Measurements from ENCODE around the gene TEX10. TPM values are rescaled to one million over a fixed set of nuclear protein-coding genes. Genes with fewer than 3 reads are reported as not detected.

TEX10 gene
- total and polyA plus RNA-seq, 2 of the 4 experiments (the other 2 are of a cell fraction), result 16.2 to 43.9 TPM

- no peak overlapping the region for H3K23ac ChIP-seq (ENCODE audit: low read depth, low read length)
- H2BK120ac ChIP-seq (ENCODE audit: low read depth, low read length), result no peak overlapping the region
- H3K4me1 ChIP-seq (ENCODE audit: control insufficient read depth, insufficient read depth, low read length), result no peaks in the 10 kb centered on the region
- TF ChIP-seq RCOR1 (IDR thresholded peaks at IDR 0.05; ENCODE audit: insufficient replicate concordance, low read length) (no peak), SMC3 (IDR thresholded peaks at IDR 0.05; ENCODE audit: low read depth, low read length) (no peak), MAFK (IDR thresholded peaks at IDR 0.05; ENCODE audit: low read depth, low read length) (no peak)
- intact Hi-C loops (cut with micrococcal nuclease) (no loop called here), in situ Hi-C loops (cut with MboI; ENCODE audit: low sequenced_read_pairs) (no loop called here), dilution Hi-C loops (cut with HindIII; ENCODE audit: low sequenced_read_pairs, unreplicated experiment) (no loop called here)
- no peaks in the 10 kb centered on the region for H3K9me3 ChIP-seq (ENCODE audit: control insufficient read depth, insufficient read depth, low read length)
- no peaks in the 10 kb centered on the region for H4K20me1 ChIP-seq (ENCODE audit: insufficient read depth, low read length)
- H3K27ac ChIP-seq (ENCODE audit: insufficient read depth, low read length), result no peak overlapping the region
- DNase-seq, result no peak
- H3K9me1 ChIP-seq (ENCODE audit: insufficient read depth, low read length), result no peaks in the 10 kb centered on the region
- H3K56ac ChIP-seq (ENCODE audit: extremely low read depth, insufficient read depth, low read length), result no peak overlapping the region
- no peak overlapping the region for H3K9ac ChIP-seq (ENCODE audit: low read depth, low read length)
- BruUV-seq (replicated peaks), result no TSS peak
- WGBS, 2 experiments (ENCODE audit: extremely low coverage in 2 of 2, insufficient read length in 1 of 2), result 100% methylated on average over 1 of the region's 3 CpGs; no CpG with 5 or more reads in 1 of the 2 experiments
- no peaks in the 10 kb centered on the region; a peak in 1 of 4 replicates for H3K79me1 ChIP-seq (ENCODE audit: low read depth in 1 of 2, low read length in 2 of 2)
- no peak overlapping the region for H3K4me2 ChIP-seq (ENCODE audit: low read depth, low read length)
- no peaks in the 10 kb centered on the region for H3K27me3 ChIP-seq (ENCODE audit: control insufficient read depth, insufficient read depth, low read length)
- H3K14ac ChIP-seq (replicated peaks; ENCODE audit: low read depth, low read length), result no peak overlapping the region
- H3K18ac ChIP-seq (ENCODE audit: low read depth, low read length), result no peak overlapping the region
- no peak overlapping the region for H4K91ac ChIP-seq (ENCODE audit: insufficient read depth, low read depth, low read length)
- H2AK5ac ChIP-seq (ENCODE audit: low read depth, low read length), result no peak overlapping the region
- H4K8ac ChIP-seq (ENCODE audit: low read depth in 2 of 2, low read length in 2 of 2), result no peak overlapping the region
- ATAC-seq (ENCODE audit: low read depth), result no peak
- H2BK5ac ChIP-seq (ENCODE audit: low read depth, low read length, poor library complexity, severe bottlenecking), result no peak overlapping the region
- ChIA-PET POLR2A (ENCODE audit: unreplicated experiment) (no interaction called here), CTCF (no interaction called here)
- H2AK9ac ChIP-seq (replicated peaks; ENCODE audit: low read depth, low read length, poor library complexity), result no peak overlapping the region
- no peak overlapping the region for H4K5ac ChIP-seq (ENCODE audit: low read depth, low read length)
- no peak overlapping the region for H3K4ac ChIP-seq (ENCODE audit: low read depth, low read length)
- no peak overlapping the region for H3K4me3 ChIP-seq (ENCODE audit: insufficient read depth, low read depth, low read length)
- H2AFZ ChIP-seq (replicated peaks; ENCODE audit: low read length, poor library complexity), result no peak overlapping the region
- H2BK20ac ChIP-seq (ENCODE audit: low read depth, low read length), result no peak overlapping the region
- no peak overlapping the region for H2BK15ac ChIP-seq (ENCODE audit: low read depth, low read length)
- H3K36me3 ChIP-seq (ENCODE audit: control insufficient read depth, insufficient read depth, low read length), result peaks cover 2% of the 10 kb centered on the region
Observed at GRCh38 chr9:100267211-100267610, 85.5 kb downstream of the TEX10 start.

Other genes with a start within 250 kb of the TEX10 start
- 55.9 and 71.1 TPM in 2 replicates for gene MSANTD3, start 74.2 kb upstream of the TEX10 start, total RNA-seq (2012; rRNA removed)
- 45.3 and 45.5 TPM in 2 replicates for gene MSANTD3, start 74.2 kb upstream of the TEX10 start, polyA plus RNA-seq (2012; rRNA removed)
- gene TMEFF1, start 120.2 kb upstream of the TEX10 start, total RNA-seq (2012; rRNA removed), result 0.90 and 1.9 TPM in 2 replicates
- 0.62 and 0.89 TPM in 2 replicates for gene TMEFF1, start 120.2 kb upstream of the TEX10 start, polyA plus RNA-seq (2012; rRNA removed)
- 2.2 and 4.2 TPM in 2 replicates for gene CAVIN4, start 225.1 kb upstream of the TEX10 start, total RNA-seq (2012; rRNA removed)
- gene CAVIN4, start 225.1 kb upstream of the TEX10 start, polyA plus RNA-seq (2012; rRNA removed), result 2.3 and 2.6 TPM in 2 replicates

Measured in IMR-90 (cell line).